HTR-8/SVneo (cell line): ENCODE data around the gene MMP24.
A peak's percentile ranks its signal among the peaks of the same experiment; 100 is the strongest.
"Not testable (repeated sequence)": the region's sequence is repeated elsewhere in the genome, so short reads cannot be mapped to it uniquely, and the experiment has no call there.

Experiments
- DNase-seq: peaks from one replicate; pipeline ENCODE4 v3.0.0; 2011; ENCODE audit warnings: low spot score, mixed read lengths; ENCODE audit not compliant: insufficient read length
- FAIRE-seq: peaks from 2 replicates; lab custom pipeline; 2011; peaks lifted over from hg19 to GRCh38; lab: Jason Lieb, UNC

Gene MMP24

GRCh38 chr20:35226126-35226883 lies at the start of gene MMP24:
Gene MMP24 (plus strand): TSS chr20:35226690. CDS start chr20:35226739, 49 bp downstream.
- DNase-seq = no peak
- no peak for FAIRE-seq

- no peak for FAIRE-seq
- DNase-seq = no peak
These were observed 46.9 kb upstream of the MMP24 start for GRCh38 chr20:35179292-35180212.

- FAIRE-seq (no peak), DNase-seq (no peak)
These were observed 46.2 kb upstream of the MMP24 start for GRCh38 chr20:35180266-35180665.

GRCh38 chr20:35181731-35182130 lies 44.8 kb upstream of the MMP24 start:
- DNase-seq (no peak), FAIRE-seq (no peak)

- FAIRE-seq = not testable (repeated sequence)
These were observed 39.7 kb upstream of the MMP24 start for GRCh38 chr20:35186691-35187289.

GRCh38 chr20:35187584-35188190 lies 38.8 kb upstream of the MMP24 start:
- DNase-seq (no peak), FAIRE-seq (no peak)

More at GRCh38 chr20:35186691-35187289, 39.7 kb upstream of the MMP24 start:
- DNase-seq = not testable (repeated sequence)

GRCh38 chr20:35189223-35189622 lies 37.3 kb upstream of the MMP24 start:
- FAIRE-seq, DNase-seq: not testable (repeated sequence)

GRCh38 chr20:35190556-35190955 lies 35.9 kb upstream of the MMP24 start:
- FAIRE-seq (no peak), DNase-seq (no peak)

- DNase-seq (no peak), FAIRE-seq (no peak)
These were observed 34.9 kb upstream of the MMP24 start for GRCh38 chr20:35191419-35192117.

- DNase-seq (no peak), FAIRE-seq (no peak)
These were observed 34.2 kb upstream of the MMP24 start for GRCh38 chr20:35192118-35192872.

GRCh38 chr20:35193031-35193791 lies 33.3 kb upstream of the MMP24 start:
- FAIRE-seq, DNase-seq: not testable (repeated sequence)

GRCh38 chr20:35196313-35196712 lies 30.2 kb upstream of the MMP24 start:
- no peak for DNase-seq
- FAIRE-seq = no peak

- DNase-seq = no peak
- FAIRE-seq = no peak
These were observed 26.8 kb upstream of the MMP24 start for GRCh38 chr20:35199740-35200139.

- FAIRE-seq (no peak), DNase-seq (no peak)
These were observed 26.2 kb upstream of the MMP24 start for GRCh38 chr20:35200267-35200666.

- FAIRE-seq, DNase-seq: not testable (repeated sequence)
These were observed 25.0 kb upstream of the MMP24 start for GRCh38 chr20:35201467-35201866.

GRCh38 chr20:35206802-35207201 lies 19.7 kb upstream of the MMP24 start:
- no peak for FAIRE-seq
- no peak for DNase-seq

GRCh38 chr20:35207950-35208611 lies 18.4 kb upstream of the MMP24 start:
- DNase-seq (peak; percentile 75), FAIRE-seq (peak; percentile 40)
